Urothelium cell line (cell line): ENCODE measurements around the gene SH3RF2.
A peak's percentile ranks its signal among the peaks of the same experiment; 100 is the strongest.

Experiments used
- DNase-seq: peaks from one replicate; pipeline ENCODE4 v3.0.0; 2011; ENCODE audit warnings: low spot score, mixed read lengths
- FAIRE-seq: peaks from 2 replicates; lab custom pipeline; 2011; peaks lifted over from hg19 to GRCh38; lab: Jason Lieb, UNC

SH3RF2 gene

GRCh38 chr5:146032911-146033310 lies 96.5 kb downstream of the SH3RF2 start:
- FAIRE-seq, result no peak
- DNase-seq, result no peak

GRCh38 chr5:146034127-146034526 lies 97.7 kb downstream of the SH3RF2 start:
- DNase-seq, result no peak
- no peak for FAIRE-seq

- no peak for FAIRE-seq
- DNase-seq, result no peak
These were observed 98.2 kb downstream of the SH3RF2 start for GRCh38 chr5:146034605-146035004.

DNA sequence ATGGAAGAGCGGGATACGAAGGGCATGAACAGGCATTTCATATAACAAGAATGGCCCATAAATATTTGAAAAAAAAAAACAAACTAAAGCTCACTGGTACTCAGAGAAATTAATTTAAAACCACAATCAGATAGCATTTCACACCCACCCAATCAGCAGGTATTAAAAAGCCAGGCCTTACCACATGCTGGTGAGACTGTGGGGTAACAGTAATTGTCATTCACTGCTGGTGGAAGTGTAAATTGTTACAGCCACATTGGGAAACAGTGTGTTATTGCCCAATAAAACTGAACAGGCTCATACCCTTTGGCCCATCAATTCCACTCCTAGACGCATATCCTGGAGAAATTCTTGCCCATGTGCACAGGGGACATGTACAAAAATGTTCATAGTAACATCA lies 103.0 kb downstream of the SH3RF2 start:
- FAIRE-seq, result no peak
- DNase-seq, result no peak

DNA sequence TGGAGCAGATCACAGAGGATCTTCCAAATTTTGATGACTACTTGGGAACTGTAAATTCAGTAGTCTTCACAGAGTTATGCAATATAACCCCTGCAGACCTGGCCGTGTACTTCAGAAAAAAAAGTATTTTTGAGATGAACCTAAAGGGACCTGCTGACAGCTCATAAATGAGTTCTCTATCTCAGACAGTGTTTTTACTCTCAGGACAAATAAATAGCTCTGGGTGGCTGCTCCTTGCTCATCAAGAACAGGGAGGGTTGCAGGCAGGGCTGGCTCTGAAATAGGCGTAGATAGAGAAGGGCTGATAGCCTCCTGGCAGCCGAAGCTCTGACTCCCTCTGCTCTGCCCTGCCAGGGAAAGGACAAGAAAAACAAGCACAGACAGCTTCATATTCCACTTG lies 104.1 kb downstream of the SH3RF2 start:
- DNase-seq (no peak), FAIRE-seq (no peak)

DNA sequence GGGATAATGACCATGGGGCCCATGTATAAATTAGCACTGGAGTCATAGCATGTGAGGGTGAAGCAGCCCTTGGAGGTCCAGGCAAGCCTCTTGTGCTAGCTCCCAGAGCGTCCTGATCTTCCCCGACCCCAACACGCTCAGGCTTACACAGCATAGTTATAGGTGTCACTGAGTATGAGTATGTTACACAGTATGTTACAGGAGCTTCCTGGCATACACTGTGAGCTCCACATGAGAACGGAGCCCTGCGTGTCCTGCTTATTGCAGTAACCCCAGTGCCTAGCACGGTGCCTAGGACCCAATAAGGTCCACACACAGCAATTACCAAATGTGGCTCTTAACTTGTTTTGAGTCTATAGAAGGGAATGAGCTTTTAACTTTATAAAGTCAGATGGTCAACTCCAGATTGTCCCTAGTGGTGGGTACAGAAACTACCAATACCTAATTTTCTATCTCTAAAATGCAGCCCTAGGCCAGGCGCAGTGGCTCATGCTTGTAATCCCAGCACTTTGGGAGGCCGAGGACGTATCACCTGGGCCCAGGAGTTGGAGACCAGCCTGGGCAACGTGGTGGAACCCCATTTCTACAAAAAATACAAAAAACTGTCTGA lies 104.9 kb downstream of the SH3RF2 start:
- DNase-seq, result no peak
- no peak for FAIRE-seq

DNA sequence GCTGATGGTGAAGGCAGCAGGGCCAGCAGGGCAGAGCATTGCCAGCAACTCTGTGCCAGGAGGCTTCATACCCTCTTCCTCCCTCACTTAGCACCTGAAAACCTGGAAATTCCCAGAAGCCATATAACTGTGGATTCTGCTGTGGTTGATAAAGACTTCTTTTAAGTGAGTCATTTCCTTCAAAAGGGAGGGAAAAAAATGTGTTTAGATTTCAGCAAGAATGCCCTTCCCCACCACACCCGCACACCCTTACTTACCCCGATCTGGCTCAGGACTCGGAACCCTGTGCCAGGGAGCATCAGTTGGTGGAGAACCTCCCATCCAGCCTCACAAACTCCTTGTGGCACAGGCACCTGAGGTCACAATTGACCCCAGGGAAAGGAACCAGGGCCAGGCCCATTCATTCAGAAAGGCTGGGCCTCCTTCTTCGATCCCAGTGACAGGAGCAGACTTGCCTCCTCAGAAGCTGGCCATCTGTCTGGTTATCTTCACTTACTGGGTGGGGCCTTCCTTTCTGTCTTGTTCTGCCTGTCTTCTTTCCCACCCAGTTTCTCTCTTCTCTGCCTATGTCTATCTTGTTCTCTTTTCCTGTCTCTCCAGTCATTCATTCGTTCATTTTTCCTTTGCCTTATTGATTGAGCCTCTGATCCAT lies 106.4 kb downstream of the SH3RF2 start:
- peak; percentile 79 for DNase-seq

DNA sequence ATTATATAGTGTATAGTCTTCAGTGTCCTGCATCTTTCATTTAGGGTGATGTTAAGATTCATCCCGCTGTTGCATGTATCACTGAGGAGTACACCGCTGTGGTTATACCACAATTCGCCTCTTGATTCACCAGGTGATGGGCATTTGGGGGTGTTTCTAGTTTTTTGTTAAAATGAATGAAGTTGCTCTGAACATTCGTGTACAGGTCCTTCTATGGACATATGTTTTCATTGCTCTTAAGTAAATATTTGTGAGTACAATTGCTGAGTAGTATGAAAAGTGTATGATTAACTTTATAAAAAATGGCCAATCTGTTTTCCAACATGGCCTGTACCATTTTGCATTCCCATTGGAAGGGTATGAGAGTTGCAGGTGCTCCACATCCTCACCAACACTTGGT lies 107.3 kb downstream of the SH3RF2 start:
- DNase-seq, result no peak
- FAIRE-seq, result no peak

More for the DNA sequence above, 106.4 kb downstream of the SH3RF2 start:
- FAIRE-seq, result peak; percentile 66

GRCh38 chr5:146047396-146047795 lies 111.0 kb downstream of the SH3RF2 start:
- FAIRE-seq (no peak), DNase-seq (peak; percentile 64)

- peak; percentile 67 for DNase-seq
- no peak for FAIRE-seq
These were observed 112.8 kb downstream of the SH3RF2 start for GRCh38 chr5:146048994-146049703.

GRCh38 chr5:146049704-146050026 lies 113.3 kb downstream of the SH3RF2 start:
- FAIRE-seq, result no peak

DNA sequence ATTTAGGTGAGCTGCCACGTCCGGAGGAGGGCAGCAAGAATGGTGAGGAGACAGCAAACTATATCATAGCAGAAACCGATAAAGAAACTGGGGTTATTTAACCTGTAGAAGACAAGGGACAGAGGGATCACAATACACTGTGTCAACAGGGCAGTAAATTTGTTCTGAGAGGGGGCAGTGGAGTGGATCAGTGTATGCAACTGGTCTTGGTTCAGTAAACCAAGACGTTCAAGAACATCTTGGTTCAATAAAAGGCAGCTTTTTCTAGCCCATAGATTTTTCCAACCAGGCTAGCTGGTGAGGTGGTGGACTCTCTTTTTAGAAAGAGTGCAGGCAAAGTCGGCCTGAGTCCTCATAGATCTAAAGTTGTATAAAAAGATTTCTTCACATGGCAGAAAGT lies 113.7 kb downstream of the SH3RF2 start:
- FAIRE-seq (no peak), DNase-seq (no peak)

More at GRCh38 chr5:146049704-146050026, 113.3 kb downstream of the SH3RF2 start:
- DNase-seq, result no peak

DNA sequence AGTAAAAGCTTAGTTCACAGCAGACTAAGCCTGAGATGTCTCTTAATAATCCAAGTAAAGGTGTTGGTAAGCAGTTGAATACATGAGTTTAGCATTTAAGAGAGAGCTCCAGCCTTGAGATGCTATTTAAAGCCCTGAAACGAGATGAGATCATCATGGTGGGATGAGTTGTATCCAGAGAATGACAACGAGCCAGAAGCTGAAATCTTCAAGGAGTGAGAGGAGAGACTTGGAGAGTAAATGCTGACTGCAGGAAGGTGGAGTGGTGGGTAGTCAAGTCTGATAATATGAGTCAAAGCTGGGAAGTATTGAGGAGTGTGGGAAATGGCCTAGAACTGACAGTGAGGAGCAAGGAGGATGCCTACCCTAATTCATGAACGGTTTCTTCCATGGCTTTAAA lies 115.3 kb downstream of the SH3RF2 start:
- FAIRE-seq (no peak), DNase-seq (no peak)

DNA sequence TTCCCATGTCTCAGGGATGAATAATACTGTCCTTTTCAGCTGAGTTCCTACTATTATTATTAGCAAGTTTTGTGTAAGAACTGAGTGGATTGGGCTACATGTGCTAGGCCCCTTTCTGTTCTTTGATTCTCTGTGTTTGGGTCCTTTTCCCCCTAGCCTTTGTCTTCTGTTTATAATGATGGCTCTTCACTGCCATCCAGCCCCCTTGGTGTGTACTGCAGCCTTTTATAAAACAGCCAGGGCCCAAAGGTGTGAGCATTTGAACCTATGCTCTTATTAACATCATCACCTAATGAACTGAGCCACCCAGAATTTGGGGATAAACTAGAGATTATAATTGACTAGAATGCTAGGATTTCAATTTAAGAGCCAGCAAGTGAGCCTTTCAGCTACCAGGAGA lies 116.4 kb downstream of the SH3RF2 start:
- no peak for DNase-seq
- no peak for FAIRE-seq

DNA sequence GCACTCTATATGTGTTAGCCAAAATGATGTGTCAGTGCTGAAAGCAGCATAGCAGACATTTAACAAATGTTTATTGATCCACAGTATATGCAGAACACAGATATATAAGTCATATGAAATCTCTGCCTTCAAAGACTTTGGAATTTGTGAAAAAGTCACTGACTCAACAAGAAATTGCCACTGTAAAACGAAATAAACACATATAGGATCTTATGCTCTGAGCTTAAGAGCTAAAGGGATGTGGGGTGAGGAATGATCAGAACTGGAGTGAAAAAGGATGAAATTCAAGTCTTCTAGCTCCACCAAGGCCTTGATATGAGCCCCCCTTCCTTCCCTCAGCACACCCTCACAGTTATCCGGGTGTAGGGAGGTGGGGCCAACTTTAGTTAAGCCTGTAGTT lies 119.1 kb downstream of the SH3RF2 start:
- no peak for DNase-seq

GRCh38 chr5:146059460-146060220 lies 123.3 kb downstream of the SH3RF2 start:
- no peak for DNase-seq
- peak; percentile 48 for FAIRE-seq

More for the DNA sequence above, 119.1 kb downstream of the SH3RF2 start:
- FAIRE-seq, result no peak

- DNase-seq (no peak), FAIRE-seq (no peak)
These were observed 123.8 kb downstream of the SH3RF2 start for GRCh38 chr5:146060221-146060585.

GRCh38 chr5:146066968-146067367 lies 130.6 kb downstream of the SH3RF2 start:
- DNase-seq (no peak), FAIRE-seq (no peak)

DNA sequence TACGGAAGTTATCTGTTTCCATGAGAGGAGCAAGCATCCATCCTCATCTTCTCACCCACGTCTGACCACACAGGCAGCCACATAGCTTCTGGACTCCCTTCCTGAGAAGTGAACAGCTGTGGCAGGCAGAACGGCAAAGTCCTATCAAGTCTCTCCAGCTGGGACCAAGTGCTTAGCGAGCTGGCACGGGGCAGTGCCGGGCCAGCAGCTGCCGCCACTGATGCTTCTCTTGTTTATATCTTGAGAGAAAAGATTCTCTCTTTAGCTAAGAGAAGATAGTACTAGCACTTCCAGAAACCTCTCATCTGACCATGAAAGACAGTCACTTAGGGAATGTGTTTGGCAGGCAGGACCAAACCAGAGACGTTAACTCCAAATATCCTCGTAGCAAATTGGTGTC lies 131.8 kb downstream of the SH3RF2 start:
- FAIRE-seq, result no peak
- DNase-seq, result no peak

- DNase-seq, result no peak
These were observed 132.8 kb downstream of the SH3RF2 start for GRCh38 chr5:146068977-146069779.

DNA sequence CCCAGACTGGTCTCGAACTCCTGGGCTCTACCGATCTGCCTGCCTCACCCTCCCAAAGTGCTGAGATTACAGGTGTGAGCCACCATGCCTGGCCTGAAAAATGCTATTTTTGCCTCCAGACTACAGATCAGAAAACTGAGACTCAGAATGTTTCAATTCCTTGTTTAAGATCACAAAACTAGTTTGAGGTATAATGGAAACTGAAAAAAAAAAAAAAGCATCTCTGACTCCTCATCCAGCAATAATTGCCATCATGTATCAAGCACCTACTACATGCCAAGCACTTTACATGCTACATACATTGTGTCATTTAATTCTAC lies 133.4 kb downstream of the SH3RF2 start:
- DNase-seq (no peak), FAIRE-seq (no peak)

More at GRCh38 chr5:146068977-146069779, 132.8 kb downstream of the SH3RF2 start:
- no peak for FAIRE-seq
